ENCODE data around the gene RIMKLB. TPM values are rescaled to one million over a fixed set of nuclear protein-coding genes. Genes with fewer than 3 reads are reported as not detected.

The RIMKLB gene
- total RNA-seq, 1 donor from 2014 or later = 44.7 TPM

DNA sequence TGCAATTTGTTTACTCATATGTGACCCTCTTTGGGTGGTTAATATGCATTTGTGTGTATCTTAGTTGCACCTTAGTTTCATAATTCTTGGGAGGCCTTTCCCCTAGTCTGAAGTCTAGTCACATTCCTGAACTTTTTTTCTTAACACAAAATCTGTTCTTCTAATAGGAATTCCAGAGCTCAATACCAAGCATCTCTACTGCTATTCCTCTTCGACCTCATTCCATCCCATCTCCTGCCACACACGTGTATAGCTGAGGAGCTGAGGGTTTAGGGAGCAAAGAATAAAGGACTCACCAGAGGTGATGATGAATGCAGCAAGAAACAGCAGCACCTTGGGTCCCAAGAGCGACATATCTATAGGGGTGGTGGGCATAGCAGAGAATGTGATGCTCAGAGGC, 36.0 kb upstream of the RIMKLB start:
- Histone ChIP-seq H3K4me3 (peak overlapping the region; percentile 28 to 34), H3K4me1 (peaks cover 32% of the 10 kb centered on the region), H3K9me3 (no peaks in the 10 kb centered on the region), H3K27ac (peak overlapping the region; percentile 72), H3K27me3 (no peaks in the 10 kb centered on the region), H3K36me3 (no peaks in the 10 kb centered on the region)
- no peak for DNase-seq (ENCODE audit: extremely low spot score in 2 of 2)
- no peak for TF ChIP-seq POLR2A (IDR thresholded peaks at IDR 0.05)
- TF ChIP-seq POLR2AphosphoS5 (IDR thresholded peaks at IDR 0.05; ENCODE audit: insufficient read depth in 1 of 2, low read depth in 1 of 2) = no peak
- TF ChIP-seq, protein P1, sequence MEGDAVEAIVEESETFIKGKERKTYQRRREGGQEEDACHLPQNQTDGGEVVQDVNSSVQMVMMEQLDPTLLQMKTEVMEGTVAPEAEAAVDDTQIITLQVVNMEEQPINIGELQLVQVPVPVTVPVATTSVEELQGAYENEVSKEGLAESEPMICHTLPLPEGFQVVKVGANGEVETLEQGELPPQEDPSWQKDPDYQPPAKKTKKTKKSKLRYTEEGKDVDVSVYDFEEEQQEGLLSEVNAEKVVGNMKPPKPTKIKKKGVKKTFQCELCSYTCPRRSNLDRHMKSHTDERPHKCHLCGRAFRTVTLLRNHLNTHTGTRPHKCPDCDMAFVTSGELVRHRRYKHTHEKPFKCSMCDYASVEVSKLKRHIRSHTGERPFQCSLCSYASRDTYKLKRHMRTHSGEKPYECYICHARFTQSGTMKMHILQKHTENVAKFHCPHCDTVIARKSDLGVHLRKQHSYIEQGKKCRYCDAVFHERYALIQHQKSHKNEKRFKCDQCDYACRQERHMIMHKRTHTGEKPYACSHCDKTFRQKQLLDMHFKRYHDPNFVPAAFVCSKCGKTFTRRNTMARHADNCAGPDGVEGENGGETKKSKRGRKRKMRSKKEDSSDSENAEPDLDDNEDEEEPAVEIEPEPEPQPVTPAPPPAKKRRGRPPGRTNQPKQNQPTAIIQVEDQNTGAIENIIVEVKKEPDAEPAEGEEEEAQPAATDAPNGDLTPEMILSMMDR (IDR thresholded peaks at IDR 0.05) = no peak
- intact Hi-C loops (cut with DNase I) = no loop called here

DNA sequence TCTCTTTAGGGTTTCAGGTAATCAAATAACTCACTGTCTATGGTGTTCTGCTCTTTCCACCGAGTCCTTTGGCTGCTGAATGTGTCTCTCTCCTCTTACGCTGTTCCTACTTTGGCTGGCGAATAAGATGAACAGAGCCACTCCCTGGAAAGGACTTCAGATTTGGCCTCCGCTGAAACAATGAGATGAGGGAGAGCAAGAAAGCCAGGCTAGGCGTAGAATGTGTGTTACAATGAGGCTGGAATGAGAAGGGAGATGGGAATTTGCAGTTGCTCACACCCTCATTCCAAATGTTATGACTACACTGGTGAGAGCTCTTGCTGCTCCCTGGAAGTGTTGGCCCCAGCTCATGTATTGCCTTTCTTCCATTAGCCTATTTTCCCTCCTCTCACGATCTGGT, 35.2 kb upstream of the RIMKLB start, which contains the start of gene MFAP5:
Gene MFAP5 (minus strand): TSS at position 234 of the 400 bp plus-strand sequence. CDS start 722 bp downstream, outside the sequence.
- intact Hi-C loops (cut with DNase I) = no loop called here
- no peak for TF ChIP-seq POLR2AphosphoS5 (IDR thresholded peaks at IDR 0.05; ENCODE audit: insufficient read depth in 1 of 2, low read depth in 1 of 2)
- TF ChIP-seq, protein P1 (IDR thresholded peaks at IDR 0.05) = no peak
- no peak for TF ChIP-seq POLR2A (IDR thresholded peaks at IDR 0.05)
- no peaks in the 10 kb centered on the region for H3K27me3 ChIP-seq
- H3K9me3 ChIP-seq = no peaks in the 10 kb centered on the region
- no peaks in the 10 kb centered on the region for H3K36me3 ChIP-seq
- H3K4me1 ChIP-seq = peaks cover 32% of the 10 kb centered on the region
- peak within 1 kb of the TSS; percentile 72 for H3K27ac ChIP-seq
- no peak for DNase-seq (ENCODE audit: extremely low spot score in 2 of 2)
- H3K4me3 ChIP-seq = peak within 1 kb of the TSS; percentile 28 to 34

DNA sequence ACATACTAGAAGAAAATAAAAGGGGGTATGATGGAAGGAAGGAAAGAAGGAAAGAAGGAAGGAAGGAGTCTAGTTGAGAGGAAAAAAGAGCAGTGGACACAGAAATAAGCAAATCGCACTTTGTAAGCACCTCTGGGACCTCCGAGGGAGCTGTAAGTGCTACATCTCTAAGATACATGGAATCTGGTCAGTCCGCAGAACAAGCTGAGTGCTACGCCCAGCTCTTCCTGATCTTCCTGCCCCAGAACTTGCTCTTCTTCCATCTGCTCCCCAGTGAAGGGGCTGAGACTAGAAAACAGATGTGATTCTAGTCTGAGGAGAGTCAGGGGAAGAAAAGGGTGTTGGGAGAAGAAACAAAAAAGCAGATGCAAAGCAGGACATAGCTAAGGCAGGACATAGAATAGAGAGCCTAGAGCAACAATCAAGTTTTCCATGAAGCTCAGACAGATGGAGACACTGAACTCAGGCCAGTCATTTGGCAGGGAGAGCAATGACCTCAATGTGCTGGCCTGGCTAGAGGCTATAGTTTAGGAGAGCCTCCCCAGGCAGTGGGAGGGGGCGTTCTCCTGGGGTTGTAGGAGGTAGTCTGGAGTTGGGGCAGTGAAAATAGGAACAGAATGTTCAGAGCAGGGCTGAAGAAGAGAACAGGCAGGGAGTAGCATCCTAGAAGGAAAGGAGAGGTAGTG, 33.4 kb upstream of the RIMKLB start:
- Histone ChIP-seq H3K27me3 (no peaks in the 10 kb centered on the region), H3K9me3 (no peaks in the 10 kb centered on the region), H3K4me1 (peaks cover 22% of the 10 kb centered on the region), H3K4me3 (no peak overlapping the region), H3K36me3 (no peaks in the 10 kb centered on the region), H3K27ac (peak overlapping the region; percentile 72)
- intact Hi-C loops (cut with DNase I) = no loop called here
- TF ChIP-seq, protein P1 (IDR thresholded peaks at IDR 0.05) = no peak
- TF ChIP-seq POLR2AphosphoS5 (IDR thresholded peaks at IDR 0.05; ENCODE audit: insufficient read depth in 1 of 2, low read depth in 1 of 2) (peak in 1 of 2 donors; percentile 53), POLR2A (IDR thresholded peaks at IDR 0.05) (no peak)
- DNase-seq (ENCODE audit: extremely low spot score in 2 of 2) = no peak

DNA sequence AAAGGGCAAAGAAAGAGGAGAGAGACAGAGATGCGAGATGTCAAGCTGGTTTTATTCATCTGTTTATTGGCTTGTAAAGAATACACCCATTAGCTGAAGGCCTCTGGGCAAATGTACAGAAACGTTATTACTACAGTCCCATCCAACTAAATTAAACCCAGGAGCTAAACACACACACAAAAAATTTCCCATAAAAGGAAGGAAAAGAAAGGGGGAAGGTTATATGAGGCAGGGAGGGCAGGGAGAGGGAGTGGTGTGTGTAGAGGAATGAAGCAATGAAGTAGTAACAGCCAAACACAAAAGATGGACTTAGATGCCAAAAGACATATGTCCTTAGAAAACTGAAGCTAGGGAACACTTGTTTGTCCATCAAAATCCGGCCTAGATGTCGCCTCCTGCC, 32.0 kb upstream of the RIMKLB start:
- H3K4me3 ChIP-seq = no peak overlapping the region
- TF ChIP-seq POLR2A (IDR thresholded peaks at IDR 0.05) (no peak), POLR2AphosphoS5 (IDR thresholded peaks at IDR 0.05; ENCODE audit: insufficient read depth in 1 of 2, low read depth in 1 of 2) (peak; percentile 23 to 60)
- no peaks in the 10 kb centered on the region for H3K36me3 ChIP-seq
- DNase-seq (ENCODE audit: extremely low spot score in 2 of 2) = no peak
- H3K27me3 ChIP-seq = no peaks in the 10 kb centered on the region
- peak overlapping the region; percentile 72 for H3K27ac ChIP-seq
- H3K4me1 ChIP-seq = peaks cover 22% of the 10 kb centered on the region
- H3K9me3 ChIP-seq = no peaks in the 10 kb centered on the region
- intact Hi-C loops (cut with DNase I) = no loop called here

- intact Hi-C loops (cut with DNase I) = no loop called here
- no peak overlapping the region for H3K27ac ChIP-seq
- no peaks in the 10 kb centered on the region for H3K27me3 ChIP-seq
- TF ChIP-seq POLR2AphosphoS5 (IDR thresholded peaks at IDR 0.05; ENCODE audit: insufficient read depth in 1 of 2, low read depth in 1 of 2) (no peak), POLR2A (IDR thresholded peaks at IDR 0.05) (no peak)
- TF ChIP-seq, protein P1 (IDR thresholded peaks at IDR 0.05) = no peak
- no peak for DNase-seq (ENCODE audit: extremely low spot score in 2 of 2)
- H3K4me1 ChIP-seq = peaks cover 22% of the 10 kb centered on the region
- no peaks in the 10 kb centered on the region for H3K9me3 ChIP-seq
- no peaks in the 10 kb centered on the region for H3K36me3 ChIP-seq
- H3K4me3 ChIP-seq = no peak overlapping the region
These were observed 30.5 kb upstream of the RIMKLB start for GRCh38 chr12:8667270-8667669.

Data from vagina (tissue), 2 donors.